Stimulated activated CD4-positive, alpha-beta T cell treated with anti-CD3 and anti-CD28 coated beads, Interleukin-4, amount 100 ng/mL, for 1 hour (primary cell): Measurements from ENCODE around the gene ARHGEF1.
"Not testable (repeated sequence)": the region's sequence is repeated elsewhere in the genome, so short reads cannot be mapped to it uniquely, and the experiment has no call there.

Experiments used
- DNase-seq: peaks from one replicate; pipeline ENCODE4 v3.0.0-alpha.2; 2020

The ARHGEF1 gene

GRCh38 chr19:41862445-41862986 lies 20.5 kb upstream of the ARHGEF1 start:
- no peak for DNase-seq

- no peak for DNase-seq
Observed at GRCh38 chr19:41863209-41863931, 19.6 kb upstream of the ARHGEF1 start.

GRCh38 chr19:41864374-41864773 lies 18.6 kb upstream of the ARHGEF1 start:
- no peak for DNase-seq

- no peak for DNase-seq
Observed at GRCh38 chr19:41866284-41866683, 16.7 kb upstream of the ARHGEF1 start.

GRCh38 chr19:41868120-41868988 lies 14.6 kb upstream of the ARHGEF1 start:
- DNase-seq, result no peak

- no peak for DNase-seq
Observed at GRCh38 chr19:41868989-41869300, 14.0 kb upstream of the ARHGEF1 start.

GRCh38 chr19:41869374-41869955 lies 13.5 kb upstream of the ARHGEF1 start:
- DNase-seq, result no peak

- no peak for DNase-seq
Observed at GRCh38 chr19:41870401-41870873, 12.5 kb upstream of the ARHGEF1 start.

GRCh38 chr19:41871573-41872383 lies 11.2 kb upstream of the ARHGEF1 start:
- peak; percentile 53 for DNase-seq

- no peak for DNase-seq
Observed at GRCh38 chr19:41872384-41872774, 10.6 kb upstream of the ARHGEF1 start.

GRCh38 chr19:41872775-41873647 lies 10.0 kb upstream of the ARHGEF1 start:
- DNase-seq, result peak; percentile 73

GRCh38 chr19:41875973-41876372 lies 7.0 kb upstream of the ARHGEF1 start:
- DNase-seq, result not testable (repeated sequence)

GRCh38 chr19:41876847-41877832 lies 5.8 kb upstream of the ARHGEF1 start, which contains the start of gene CD79A:
CD79A (plus strand) TSS chr19:41877279; CDS start chr19:41877305, 26 bp downstream.
- DNase-seq, result no peak

- DNase-seq, result no peak
Observed at GRCh38 chr19:41877916-41878905, 4.8 kb upstream of the ARHGEF1 start.

- no peak for DNase-seq
Observed at GRCh38 chr19:41879080-41879479, 3.9 kb upstream of the ARHGEF1 start.

GRCh38 chr19:41879670-41880328 lies 3.2 kb upstream of the ARHGEF1 start:
- no peak for DNase-seq

- DNase-seq, result no peak
Observed at GRCh38 chr19:41880329-41880708, 2.7 kb upstream of the ARHGEF1 start.

GRCh38 chr19:41883463-41883820 lies 458 bp downstream of the ARHGEF1 start:
- DNase-seq, result no peak
